ENCODE data around the gene NAB2.
"Not testable (repeated sequence)": the region's sequence is repeated elsewhere in the genome, so short reads cannot be mapped to it uniquely, and the experiment has no call there.

The NAB2 gene

DNA sequence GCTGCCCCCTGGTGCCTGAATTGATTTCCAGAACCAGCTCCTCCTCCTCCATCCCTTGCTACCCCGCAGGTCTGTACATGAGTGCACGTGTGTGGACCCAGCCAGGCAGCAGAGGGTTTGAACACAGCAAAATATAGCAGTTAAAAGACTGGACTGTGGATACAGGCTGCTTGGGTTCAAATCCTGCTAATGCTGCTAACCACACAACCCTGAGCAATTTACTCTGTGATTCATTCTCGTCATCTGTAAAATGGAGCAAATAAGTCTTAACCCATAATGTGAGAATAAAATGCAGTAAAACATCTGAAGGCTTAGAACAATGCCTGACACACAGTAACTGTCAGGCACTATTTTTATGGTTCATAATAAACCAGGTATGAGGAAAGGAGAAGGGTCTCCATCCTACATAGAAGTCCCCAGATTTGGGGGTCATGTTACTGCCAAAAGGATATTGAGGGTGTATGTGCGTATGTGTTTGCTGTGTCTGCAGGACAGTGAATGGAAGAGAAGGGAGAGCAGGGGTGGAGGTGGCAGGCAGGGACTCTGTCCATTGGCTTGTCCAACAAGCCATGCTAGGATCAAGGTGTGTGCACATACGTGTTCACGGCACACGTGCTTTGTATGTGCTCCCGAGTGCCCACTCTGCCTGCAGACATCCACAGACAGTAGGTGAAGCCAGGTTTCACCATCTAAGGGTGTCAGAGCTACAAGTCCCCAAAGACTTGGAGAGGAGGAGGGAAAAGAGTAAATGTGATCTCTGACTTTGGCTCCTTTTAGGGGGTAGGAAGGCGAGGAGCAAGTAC lies 23.8 kb downstream of the NAB2 start:
- no peak for DNase-seq

DNA sequence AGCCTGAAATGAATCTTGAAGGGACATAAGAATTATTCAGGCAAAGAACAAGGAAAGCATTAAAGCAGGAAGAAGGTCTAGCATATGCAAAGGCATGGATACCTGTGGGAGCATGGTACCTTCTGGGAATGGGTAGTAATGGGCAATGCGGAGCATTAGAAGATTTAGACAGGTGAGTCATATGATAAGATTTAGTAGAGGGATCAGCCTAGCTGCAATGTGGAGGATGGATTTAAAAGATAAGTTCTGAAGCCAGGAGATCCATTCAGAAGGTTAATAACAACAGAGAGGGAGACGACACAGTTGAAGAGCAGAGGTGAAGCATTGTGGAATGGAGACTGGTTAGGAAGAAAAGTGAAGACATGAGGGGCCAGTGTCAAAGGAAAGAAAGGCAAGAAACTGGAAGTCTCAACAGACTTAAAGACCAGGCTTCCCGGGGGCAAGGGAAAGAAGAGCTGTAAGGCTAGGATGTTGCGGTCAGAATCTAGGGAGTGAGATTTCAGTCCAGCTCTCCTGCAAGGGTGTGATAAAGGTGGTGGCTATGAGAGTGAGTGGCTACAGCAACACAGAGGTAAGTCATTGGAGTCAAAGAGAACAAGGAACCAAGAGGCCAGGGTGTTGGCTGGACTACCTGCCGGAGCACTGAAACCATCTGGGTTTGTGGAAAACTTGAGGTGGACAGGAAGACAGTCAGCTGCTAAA lies 27.8 kb downstream of the NAB2 start:
- DNase-seq, result no peak

- DNase-seq, result no peak
Observed at GRCh38 chr12:57118711-57119271, 29.9 kb downstream of the NAB2 start.

- no peak for DNase-seq
Observed at GRCh38 chr12:57119294-57120085, 30.6 kb downstream of the NAB2 start.

- not testable (repeated sequence) for DNase-seq
Observed at GRCh38 chr12:57120718-57121117, 31.8 kb downstream of the NAB2 start.

DNA sequence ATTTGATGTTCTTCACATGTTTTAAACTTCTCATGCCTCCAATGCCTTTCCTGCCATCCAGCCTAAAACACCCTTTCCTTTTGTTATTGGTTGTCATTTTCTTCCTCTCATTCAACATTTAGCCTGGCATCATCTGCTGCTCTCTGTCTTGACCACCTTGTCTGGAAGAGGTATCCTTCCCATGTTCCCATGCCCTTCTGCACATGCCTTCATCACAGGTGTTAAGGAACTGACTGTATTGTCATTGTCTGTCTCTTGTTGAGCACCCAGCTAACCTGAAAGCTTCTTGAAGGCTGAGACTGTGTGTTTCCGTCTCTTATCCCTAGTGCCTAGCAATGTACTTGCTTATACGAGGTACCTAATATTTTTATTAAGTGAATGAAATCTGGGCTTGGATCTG lies 34.9 kb downstream of the NAB2 start:
- DNase-seq, result no peak

- peak; percentile 85 for DNase-seq
Observed at GRCh38 chr12:57124261-57124877, 35.5 kb downstream of the NAB2 start.

- no peak for DNase-seq
Observed at GRCh38 chr12:57126061-57126460, 37.1 kb downstream of the NAB2 start.

GRCh38 chr12:57126561-57126960 lies 37.6 kb downstream of the NAB2 start:
- DNase-seq, result peak; percentile 71

- DNase-seq, result peak; percentile 69
Observed at GRCh38 chr12:57127101-57127725, 38.3 kb downstream of the NAB2 start.

- DNase-seq, result peak; percentile 63
Observed at GRCh38 chr12:57127726-57128518, 39.0 kb downstream of the NAB2 start, which contains the start of gene LRP1. Gene LRP1 (plus strand): TSS chr12:57128483. CDS start chr12:57128965, 482 bp downstream.

DNA sequence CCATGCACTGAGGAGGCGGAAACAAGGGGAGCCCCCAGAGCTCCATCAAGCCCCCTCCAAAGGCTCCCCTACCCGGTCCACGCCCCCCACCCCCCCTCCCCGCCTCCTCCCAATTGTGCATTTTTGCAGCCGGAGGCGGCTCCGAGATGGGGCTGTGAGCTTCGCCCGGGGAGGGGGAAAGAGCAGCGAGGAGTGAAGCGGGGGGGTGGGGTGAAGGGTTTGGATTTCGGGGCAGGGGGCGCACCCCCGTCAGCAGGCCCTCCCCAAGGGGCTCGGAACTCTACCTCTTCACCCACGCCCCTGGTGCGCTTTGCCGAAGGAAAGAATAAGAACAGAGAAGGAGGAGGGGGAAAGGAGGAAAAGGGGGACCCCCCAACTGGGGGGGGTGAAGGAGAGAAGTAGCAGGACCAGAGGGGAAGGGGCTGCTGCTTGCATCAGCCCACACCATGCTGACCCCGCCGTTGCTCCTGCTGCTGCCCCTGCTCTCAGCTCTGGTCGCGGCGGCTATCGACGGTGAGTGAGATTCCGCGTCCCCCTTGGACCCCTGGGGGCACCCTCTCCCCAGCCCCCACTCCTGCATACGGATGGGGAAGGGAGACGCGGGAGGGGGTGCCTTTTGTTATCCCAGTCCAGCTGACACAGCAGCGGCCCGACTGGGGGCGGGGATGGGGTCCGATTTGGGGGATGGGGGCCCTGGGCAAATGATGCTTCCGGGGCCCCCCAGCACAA lies 39.8 kb downstream of the NAB2 start:
- no peak for DNase-seq

DNA sequence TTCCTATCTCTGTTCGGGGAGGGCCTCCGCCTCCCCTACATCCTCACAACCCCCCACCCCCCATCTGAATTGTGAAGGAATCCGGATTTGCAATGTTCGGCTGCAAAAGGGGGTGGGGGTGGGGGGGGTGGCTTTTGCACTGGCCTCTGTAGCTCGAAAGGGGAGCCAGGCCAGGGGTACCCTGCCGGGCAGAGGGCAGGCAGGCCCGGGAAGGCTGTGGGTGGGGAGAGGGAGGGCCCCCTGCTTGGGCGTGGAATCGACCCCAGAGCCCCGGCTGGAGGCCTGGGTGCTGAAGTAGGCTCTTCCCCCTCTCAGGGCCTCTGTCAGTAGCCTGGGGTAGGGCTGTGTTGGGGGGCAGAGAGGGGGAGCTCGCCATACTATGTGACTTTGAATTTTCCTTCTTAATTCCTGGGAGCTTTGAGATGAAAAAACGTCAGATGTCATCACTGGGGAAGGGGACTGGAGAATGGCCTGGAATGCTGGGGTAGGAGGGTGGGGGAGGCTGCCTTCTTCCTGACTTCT lies 40.5 kb downstream of the NAB2 start:
- DNase-seq, result no peak

- no peak for DNase-seq
Observed at GRCh38 chr12:57129889-57130288, 41.0 kb downstream of the NAB2 start.

- no peak for DNase-seq
Observed at GRCh38 chr12:57130941-57131340, 42.0 kb downstream of the NAB2 start.

DNA sequence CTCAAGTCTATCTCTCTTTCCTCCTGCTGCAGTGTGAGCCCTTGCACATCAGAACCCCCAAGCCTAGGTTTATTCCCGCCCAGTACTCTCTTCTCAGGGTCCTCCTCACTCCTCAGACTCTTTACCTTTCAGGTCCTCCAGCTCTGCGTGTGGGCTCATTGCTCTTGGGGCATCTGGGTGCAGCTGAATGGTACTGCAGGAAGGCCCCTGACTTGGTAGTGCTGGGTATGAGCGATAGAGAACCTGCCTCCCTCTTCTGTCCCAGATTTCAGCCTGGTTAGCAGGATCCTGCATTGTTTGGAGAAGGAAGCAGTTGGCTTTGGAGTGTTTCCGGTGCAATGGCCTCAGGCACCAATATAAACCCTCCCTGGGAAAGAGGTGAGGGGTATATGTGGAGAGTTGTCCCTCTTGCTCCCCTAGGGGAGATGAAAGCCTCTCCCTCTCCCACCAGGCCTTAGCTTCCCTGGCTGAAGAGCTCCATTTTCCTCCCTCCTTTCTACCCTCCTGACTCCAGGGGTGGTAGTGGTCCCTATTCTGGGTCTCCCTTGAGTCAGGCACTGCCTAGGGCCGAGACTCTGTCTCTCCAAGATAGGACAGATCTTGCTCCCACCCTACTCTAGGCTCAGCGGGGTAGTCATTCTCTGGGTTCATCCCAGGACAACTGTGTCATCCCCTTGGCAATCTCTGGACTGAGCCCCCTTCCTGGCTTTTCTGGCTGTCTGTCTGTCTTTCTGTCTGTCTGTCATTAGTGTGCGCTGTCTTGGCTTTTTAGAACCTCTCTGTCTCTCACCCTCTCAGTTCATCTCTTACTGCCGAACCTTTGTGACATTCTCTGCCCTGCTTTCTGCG lies 43.2 kb downstream of the NAB2 start:
- peak; percentile 23 for DNase-seq

DNA sequence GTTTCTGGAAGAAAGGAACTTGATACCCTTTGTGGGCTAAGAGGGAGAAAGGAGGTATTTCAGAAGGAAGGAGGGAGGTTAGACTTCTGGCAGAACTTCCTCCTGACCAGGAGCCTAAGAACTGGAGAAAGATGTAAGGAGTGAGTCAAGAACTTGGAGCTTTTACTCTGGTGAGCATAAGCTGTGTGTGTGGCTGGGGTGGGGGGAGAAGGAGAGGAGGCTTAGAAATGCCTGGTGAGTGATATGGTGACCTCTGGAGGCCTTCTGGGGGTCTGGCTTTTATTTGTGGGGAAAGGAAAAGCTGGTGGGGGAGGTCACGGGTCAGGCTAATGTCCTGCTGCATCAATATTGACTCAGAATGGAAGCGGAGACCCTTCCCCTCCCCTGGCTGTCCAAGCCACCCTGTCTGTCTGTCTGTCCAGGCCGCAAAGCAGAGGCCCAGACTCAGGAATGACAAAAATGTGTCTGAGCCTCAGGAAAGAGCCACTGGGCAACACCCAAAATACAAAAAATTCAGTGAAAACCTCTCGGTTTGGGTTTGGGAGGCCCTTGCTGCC lies 44.2 kb downstream of the NAB2 start:
- no peak for DNase-seq

DNA sequence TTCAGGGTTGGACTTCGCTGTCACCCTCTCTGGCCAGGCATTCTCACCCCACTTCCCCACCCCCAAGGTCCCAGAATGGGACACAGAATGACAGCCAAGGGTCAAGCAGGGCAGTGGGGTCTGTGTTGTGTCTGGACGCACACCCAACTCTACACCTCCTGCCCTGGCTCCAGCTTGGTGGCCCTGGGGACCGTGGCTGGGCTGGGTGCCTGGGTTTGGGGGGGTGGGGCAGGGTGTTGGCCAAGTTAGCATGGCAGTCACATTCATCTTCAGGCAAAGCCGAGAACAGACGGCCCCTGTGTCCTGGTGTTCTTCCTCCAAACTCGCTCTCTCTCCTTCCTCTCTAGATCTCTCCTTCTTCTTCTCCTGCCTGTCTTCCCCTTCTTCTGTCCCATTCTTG lies 45.0 kb downstream of the NAB2 start:
- no peak for DNase-seq

DNA sequence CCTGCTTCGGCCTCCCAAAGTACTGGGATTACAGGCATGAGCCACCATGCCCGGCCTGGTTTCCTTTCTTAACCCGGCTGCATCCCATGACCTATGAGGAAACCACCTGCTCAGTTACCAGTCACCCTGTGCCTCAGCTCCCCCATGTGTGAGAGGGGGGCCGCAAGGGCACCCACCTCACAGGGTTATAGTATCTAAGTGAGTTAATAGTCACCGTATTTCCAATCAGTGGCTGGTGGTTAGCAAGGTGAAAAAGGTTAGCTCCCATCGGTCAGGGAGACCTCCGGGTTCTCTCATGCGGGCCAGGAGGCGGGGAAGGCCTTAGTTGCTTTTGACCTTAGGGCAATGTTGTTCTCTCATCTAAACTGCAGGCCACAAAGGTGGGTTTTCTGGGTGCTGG lies 46.0 kb downstream of the NAB2 start:
- DNase-seq, result no peak
